ENCODE measurements around the gene CCNK.

Gene CCNK

DNA sequence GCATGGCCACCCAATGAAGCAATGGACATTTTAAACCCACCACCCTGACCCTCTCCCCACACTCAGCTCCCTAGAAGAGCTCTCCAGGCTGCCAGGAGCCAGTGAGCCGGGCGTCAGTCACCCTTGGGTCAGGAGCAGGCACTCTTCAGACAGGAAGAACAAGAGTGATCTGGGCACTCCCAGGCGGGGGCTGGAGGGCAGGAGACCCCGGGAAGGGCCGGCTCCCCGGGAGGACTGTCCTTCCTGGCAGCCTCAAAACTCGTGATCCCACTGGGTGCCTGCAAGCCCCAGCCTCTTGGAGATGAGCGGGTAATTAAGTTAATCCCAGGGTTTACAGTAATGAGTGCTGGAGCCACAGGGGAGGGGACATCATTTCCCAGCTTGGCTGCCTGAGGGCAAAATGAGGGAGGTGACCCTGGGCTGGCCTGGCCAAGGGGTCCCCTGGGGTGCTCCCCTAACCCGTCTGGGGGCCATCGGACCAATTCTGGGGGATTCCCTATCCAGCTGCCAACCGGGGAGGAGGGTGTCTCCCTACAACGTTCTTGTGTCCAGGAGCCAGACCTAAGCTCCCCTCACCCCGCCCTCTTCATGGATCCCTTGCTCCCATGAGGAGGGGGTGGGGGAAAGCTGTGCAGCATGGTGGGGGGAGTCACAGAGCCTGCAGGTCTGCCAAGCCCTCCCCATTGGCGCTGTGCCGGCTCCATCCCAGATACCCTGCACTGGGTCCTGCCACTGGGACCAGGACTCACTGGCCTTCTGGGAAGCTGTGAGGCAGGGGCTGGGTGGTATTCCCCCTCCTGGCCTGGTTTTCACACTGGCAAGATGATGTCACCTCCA lies 59.2 kb downstream of the CCNK start:
- in situ Hi-C loops (cut with HindIII; ENCODE audit: low sequenced_read_pairs) = no loop called here
- no peak overlapping the region for H3K4me3 ChIP-seq (ENCODE audit: low read depth, low read length)
- TF ChIP-seq, protein P1, sequence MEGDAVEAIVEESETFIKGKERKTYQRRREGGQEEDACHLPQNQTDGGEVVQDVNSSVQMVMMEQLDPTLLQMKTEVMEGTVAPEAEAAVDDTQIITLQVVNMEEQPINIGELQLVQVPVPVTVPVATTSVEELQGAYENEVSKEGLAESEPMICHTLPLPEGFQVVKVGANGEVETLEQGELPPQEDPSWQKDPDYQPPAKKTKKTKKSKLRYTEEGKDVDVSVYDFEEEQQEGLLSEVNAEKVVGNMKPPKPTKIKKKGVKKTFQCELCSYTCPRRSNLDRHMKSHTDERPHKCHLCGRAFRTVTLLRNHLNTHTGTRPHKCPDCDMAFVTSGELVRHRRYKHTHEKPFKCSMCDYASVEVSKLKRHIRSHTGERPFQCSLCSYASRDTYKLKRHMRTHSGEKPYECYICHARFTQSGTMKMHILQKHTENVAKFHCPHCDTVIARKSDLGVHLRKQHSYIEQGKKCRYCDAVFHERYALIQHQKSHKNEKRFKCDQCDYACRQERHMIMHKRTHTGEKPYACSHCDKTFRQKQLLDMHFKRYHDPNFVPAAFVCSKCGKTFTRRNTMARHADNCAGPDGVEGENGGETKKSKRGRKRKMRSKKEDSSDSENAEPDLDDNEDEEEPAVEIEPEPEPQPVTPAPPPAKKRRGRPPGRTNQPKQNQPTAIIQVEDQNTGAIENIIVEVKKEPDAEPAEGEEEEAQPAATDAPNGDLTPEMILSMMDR (IDR thresholded peaks at IDR 0.05; ENCODE audit: low read depth, low read length) = no peak
- DNase-seq (ENCODE audit: low read depth, low spot score) = no peak

- TF ChIP-seq, protein P1 (IDR thresholded peaks at IDR 0.05; ENCODE audit: low read depth, low read length) = no peak
- in situ Hi-C loops (cut with HindIII; ENCODE audit: low sequenced_read_pairs) = no loop called here
- no peak overlapping the region for H3K4me3 ChIP-seq (ENCODE audit: low read depth, low read length)
- DNase-seq (ENCODE audit: low read depth, low spot score) = no peak
These were observed 60.0 kb downstream of the CCNK start for GRCh38 chr14:99541211-99541610.

DNA sequence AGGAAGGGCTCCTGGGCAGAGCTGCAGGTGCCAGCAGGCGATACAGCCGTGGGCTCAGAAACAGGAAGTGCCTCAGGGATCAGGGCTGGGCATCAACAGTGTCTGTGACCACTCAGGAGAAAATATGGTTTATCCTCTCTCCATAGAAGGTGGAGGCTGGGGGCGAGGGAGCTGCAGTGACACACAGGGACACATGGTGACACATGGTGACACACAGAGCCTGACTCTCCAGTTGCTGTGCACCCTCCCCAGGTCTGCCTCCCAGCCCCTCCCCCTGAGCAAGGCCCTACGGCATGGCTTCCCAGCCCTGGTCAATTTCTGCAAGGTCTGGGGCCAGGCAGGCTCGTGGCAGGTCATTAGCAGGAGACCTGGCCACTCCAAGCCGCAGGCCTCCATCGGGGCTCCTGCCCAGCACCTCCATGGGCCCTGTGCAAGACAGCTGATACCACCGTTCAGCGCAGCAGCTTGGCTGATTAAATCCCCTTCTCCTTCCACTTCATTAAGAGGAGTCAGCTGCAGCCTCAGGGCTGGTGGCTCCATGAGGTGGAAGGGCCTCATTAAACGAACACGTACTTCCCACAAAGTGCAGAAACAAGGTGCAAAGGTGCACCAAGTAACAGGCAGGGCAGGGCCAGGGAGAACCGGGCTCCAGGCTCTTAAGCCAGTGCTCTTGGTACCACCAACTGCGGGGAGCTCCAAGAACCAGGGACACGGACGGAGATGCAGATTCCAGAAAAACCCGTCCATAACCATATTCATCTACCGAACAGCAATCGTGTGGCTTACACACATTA lies 60.7 kb downstream of the CCNK start:
- no peak for DNase-seq (ENCODE audit: low read depth, low spot score)
- TF ChIP-seq, protein P1 (IDR thresholded peaks at IDR 0.05; ENCODE audit: low read depth, low read length) = no peak
- in situ Hi-C loops (cut with HindIII; ENCODE audit: low sequenced_read_pairs) = no loop called here
- no peak overlapping the region for H3K4me3 ChIP-seq (ENCODE audit: low read depth, low read length)

GRCh38 chr14:99542566-99542965 lies 61.4 kb downstream of the CCNK start:
- TF ChIP-seq, protein P1 (IDR thresholded peaks at IDR 0.05; ENCODE audit: low read depth, low read length) = no peak
- in situ Hi-C loops (cut with HindIII; ENCODE audit: low sequenced_read_pairs) = no loop called here

DNA sequence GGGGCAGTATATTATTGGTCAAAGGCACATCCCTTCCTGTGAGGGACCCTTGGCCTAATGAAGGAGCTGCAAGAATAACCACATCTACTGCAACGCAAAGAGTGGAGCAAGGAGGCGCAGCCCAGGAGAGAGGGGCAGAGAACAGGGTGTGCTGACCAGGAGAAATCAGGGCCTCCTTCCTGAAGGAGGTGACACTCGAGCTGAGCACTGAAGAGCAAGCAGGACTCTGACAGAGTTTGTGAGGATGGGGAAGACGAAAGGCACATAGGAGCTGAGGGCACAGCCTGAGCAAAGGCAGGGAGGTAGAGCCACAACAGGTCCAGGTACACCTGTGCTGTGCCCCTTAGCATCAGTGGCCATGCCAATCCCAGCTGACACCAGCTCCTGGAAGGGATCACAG lies 62.2 kb downstream of the CCNK start:
- no peak for DNase-seq (ENCODE audit: low read depth, low spot score)
- H3K4me3 ChIP-seq (ENCODE audit: low read depth, low read length) = no peak overlapping the region
- TF ChIP-seq, protein P1 (IDR thresholded peaks at IDR 0.05; ENCODE audit: low read depth, low read length) = no peak
- in situ Hi-C loops (cut with HindIII; ENCODE audit: low sequenced_read_pairs) = no loop called here

More at GRCh38 chr14:99542566-99542965, 61.4 kb downstream of the CCNK start:
- no peak for DNase-seq (ENCODE audit: low read depth, low spot score)
- no peak overlapping the region for H3K4me3 ChIP-seq (ENCODE audit: low read depth, low read length)

DNA sequence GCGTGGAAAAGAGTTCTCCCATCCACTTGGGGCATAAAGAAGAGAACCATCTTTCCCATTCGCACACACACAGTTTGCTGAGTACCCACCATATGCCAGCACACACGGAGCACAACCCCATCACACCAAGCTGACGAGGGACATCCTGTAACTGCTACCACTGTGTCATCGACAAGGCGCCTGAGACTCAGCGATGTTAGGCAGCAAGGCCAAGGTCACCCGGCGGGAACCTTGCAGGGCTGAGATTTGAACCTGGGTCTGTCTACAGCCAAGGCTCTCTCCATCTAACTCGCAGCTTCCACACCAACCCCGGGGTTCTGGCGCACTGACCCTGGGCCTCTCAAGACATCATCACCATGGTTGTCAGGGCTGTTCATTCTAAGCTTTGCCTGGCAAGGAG lies 62.8 kb downstream of the CCNK start:
- in situ Hi-C loops (cut with HindIII; ENCODE audit: low sequenced_read_pairs) = no loop called here
- TF ChIP-seq, protein P1 (IDR thresholded peaks at IDR 0.05; ENCODE audit: low read depth, low read length) = no peak
- no peak for DNase-seq (ENCODE audit: low read depth, low spot score)
- no peak overlapping the region for H3K4me3 ChIP-seq (ENCODE audit: low read depth, low read length)

Data from astrocyte of the spinal cord (primary cell).